Left cardiac atrium (tissue), 4 donors: ENCODE measurements around the gene COPS4. TPM values are rescaled to one million over a fixed set of nuclear protein-coding genes. Genes with fewer than 3 reads are reported as not detected.
"Not testable (repeated sequence)": the region's sequence is repeated elsewhere in the genome, so short reads cannot be mapped to it uniquely, and the experiment has no call there.

Experiments
- ATAC-seq, 2 donors: fragments of 200-7000 bp; cut with Tn5 transposase; one replicate each; pipeline ENCODE4 v1.9.1; 2020; ENCODE audit warnings: mild to moderate bottlenecking in 2 of 2, moderate library complexity in 2 of 2
- DNase-seq: peaks from one replicate; pipeline ENCODE4 v3.0.0-alpha.2; 2020
- intact Hi-C, 2 donors: fragments of 100-400 bp; cut with DNase I; formaldehyde crosslinking; loops; one replicate each; pipeline versions ENCODE4 v1.14.1 to v1.15.1; 2022 to 2023
- long read RNA-seq: library from polyadenylated mRNA; unstranded; transcript quantifications from one replicate; pipeline ENCODE4 v2.0.0, GENCODE V29; 2021
- total RNA-seq, 2 donors: library from RNA; stranded (reverse); fragmentation: NEBNext Ultra II Directional; extraction: Animal tissue kit (Norgen Biotek cat#: 25700); gene quantifications; one replicate each; pipeline ENCODE4 v1.2.1, GENCODE V29; 2021
- donor health status: DM: no; HTN: yes; CAD: no.
- donor health status: DM: no; HTN: yes; CAD: no; lungs with severe emphysema.
- donor health status: DM: yes; HTN: yes; CAD: no.
- donor health status: Dilated cardiomyopathy.

Gene COPS4
- total RNA-seq = 10 to 100 TPM; 43.4 to 46.9 TPM
- long read RNA-seq, transcript COPS4-209 (11 exons, 1,695 nt) = minor isoform, 10 of 150 reads
- long read RNA-seq, transcript COPS4-201 (10 exons, 1,744 nt) = major isoform, 135 of 150 reads
- long read RNA-seq, partial matches to known transcripts = 1 of 150 reads
- long read RNA-seq, other reads (novel, unspliced or antisense) = 3 of 150 reads

DNA sequence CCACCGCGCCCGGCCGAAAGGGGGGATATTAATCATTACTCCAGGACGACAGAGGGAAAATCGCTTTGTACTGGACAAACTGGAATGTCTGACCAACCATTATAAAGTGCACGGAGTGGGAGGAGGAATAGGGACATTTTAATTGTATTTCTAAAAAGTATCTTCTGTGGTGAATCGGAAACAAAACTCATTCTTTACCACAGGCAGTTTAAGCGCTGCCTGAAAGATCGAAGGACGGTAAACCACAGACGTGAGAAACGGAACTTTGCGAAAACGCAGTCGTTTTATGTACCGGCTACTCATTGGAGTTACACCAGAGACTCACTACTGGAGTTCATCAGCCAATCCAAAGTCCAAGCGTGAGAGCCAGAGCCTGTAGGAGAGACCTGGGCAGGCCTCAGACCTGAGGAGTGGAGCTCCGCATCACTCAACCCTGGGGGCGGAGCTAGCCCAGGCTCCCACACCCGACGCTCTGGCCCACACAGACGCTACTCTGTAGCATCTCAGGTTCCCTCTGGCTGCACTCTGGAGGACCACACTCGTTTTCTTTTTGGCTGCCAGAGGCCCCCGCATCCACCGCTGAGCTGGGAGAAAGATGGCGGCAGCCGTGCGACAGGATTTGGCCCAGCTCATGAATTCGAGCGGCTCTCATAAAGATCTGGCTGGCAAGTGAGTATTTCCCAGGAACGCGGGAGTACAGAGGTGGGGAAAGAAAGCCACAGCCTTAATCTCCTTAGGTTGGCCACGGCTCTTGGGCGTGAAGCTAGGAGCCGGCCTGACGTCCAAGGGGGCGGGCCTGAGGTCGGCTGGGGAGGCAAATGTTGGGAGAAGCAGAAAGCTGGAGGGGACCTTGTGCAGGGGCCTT lies at the start of gene COPS4:
COPS4 (plus strand) TSS at position 554 of the 865 bp plus-strand sequence; CDS start at position 596, 42 bp downstream.
- ATAC-seq (peak; percentile 100), DNase-seq (peak; percentile 98)
- intact Hi-C loops = loop anchor here in 1 of 2 donors (1.0 kb wide), 1 partner anchor 22 kb away; no protein-coding TSS in a partner anchor

DNA sequence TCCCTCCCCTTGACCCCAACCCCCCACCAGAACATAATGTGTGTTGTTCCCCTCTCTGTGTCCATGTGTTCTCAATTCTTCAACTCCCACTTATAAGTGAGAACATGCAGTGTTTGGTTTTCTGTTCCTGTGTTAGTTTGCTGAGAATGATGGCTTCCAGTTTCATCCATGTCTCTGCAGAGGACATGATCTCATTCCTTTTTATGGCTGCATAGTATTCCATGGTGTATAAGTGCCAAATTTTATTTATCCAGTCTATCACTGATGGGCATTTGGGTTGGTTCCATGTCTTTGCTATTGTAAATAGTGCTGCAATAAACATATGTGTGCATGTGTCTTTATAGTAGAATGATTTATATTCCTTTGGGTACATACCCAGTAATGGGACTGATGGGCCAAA lies 47.5 kb upstream of the COPS4 start:
- intact Hi-C loops, ATAC-seq: not testable (repeated sequence)

DNA sequence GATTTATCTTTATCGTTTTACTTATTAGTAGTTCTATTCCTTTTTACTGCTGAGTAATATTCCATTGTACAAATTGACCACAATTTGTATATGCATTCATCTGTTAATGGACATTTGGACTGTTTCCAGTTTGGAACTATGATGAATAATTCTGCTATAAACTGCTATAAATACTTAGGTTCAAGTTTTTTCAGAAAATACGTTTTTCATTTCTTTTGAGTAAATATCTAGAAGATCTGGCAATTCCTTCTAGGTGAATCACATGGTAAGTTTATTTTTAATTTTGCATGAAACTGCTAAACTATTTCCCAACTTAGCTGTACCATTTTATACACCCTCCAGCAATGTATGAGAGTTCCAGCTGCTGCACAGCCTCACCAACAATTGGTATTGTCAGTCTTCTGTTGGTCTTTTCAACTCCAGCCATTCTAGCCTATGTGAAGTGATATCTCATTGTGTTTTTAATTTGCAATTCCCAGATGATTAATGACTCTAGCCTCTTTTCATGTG lies 46.6 kb upstream of the COPS4 start:
- intact Hi-C loops = no loop called here
- DNase-seq (no peak), ATAC-seq (no peak)

More for the DNA sequence above, 47.5 kb upstream of the COPS4 start:
- DNase-seq = not testable (repeated sequence)

DNA sequence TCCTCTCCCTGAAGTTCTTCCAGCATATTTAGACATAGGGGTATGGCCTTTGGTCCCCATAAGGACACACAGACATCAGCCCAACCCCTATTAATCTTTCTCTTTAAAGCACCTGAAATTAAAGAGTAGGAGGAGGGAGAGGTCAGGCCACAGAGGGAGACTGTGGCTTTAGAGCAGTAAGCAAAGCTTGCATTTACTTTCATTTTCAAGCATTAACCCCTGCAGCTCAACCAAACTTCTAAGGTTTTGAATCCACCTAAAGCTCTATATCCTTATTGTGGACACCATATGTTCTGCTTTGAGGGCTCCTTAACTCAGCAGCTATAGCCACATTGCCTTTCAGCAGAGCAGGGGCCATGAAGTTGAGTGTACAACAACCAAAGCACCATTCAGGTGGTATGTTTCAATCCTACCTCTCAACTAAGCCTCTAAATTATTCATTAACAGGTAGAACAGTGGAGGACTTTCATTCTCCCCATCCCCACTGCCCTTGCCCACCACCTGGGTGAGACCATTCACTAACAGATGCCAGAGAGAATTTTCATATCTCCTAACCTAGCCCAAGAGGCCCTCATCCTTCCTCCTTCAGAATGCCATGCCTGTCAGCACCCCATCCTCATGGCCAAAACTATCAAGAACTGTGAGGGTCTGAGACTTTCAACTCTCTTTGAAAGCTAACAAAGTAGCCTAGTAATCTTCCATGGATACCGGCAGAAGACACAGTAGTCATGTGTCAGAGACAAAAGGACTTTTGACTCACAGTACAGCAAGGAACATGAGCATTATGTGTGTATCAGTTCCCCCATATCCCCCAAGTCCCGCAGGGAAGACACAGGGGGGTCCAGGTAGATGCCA lies 45.2 kb upstream of the COPS4 start:
- ATAC-seq = no peak
- intact Hi-C loops = no loop called here
- no peak for DNase-seq

DNA sequence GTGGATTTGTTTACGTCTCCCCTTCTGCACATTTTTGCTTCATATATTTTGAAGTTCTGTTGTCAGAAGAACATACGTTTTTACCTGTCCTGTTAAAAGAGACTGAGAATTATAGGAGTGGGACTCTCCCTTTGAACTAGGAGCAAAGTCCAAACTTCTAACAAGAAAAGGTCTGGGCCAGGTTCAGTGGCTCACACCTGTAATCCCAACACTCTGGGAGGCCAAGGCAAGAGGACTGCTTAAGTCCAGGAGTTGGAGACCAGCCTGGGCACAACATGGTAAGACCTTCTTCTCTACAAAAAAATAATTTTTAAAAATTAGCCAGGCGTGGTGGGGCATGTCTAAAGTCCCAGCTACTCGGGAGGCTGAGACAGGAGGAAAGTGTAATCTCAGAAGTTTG lies 40.1 kb upstream of the COPS4 start:
- DNase-seq (no peak), ATAC-seq (no peak)
- intact Hi-C loops = no loop called here

DNA sequence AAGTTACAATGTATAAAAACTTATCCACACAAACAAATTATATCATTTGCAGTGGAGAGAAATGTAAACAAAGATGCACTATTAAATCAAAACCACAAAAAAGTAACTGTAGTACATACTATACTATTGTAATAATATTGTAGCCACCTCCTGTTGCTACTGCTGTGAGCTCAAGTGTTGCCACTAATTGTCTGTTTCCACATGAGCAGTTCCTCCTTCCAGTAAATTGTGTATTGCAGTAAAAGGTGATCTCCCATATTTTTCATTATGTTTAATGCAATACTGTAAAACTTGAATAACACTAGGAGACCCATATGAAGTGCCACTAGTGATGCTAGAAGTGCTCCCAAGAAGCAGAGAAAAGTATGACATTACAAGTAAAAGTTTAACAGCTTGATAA lies 36.1 kb upstream of the COPS4 start:
- no peak for ATAC-seq
- intact Hi-C loops = no loop called here
- no peak for DNase-seq

DNA sequence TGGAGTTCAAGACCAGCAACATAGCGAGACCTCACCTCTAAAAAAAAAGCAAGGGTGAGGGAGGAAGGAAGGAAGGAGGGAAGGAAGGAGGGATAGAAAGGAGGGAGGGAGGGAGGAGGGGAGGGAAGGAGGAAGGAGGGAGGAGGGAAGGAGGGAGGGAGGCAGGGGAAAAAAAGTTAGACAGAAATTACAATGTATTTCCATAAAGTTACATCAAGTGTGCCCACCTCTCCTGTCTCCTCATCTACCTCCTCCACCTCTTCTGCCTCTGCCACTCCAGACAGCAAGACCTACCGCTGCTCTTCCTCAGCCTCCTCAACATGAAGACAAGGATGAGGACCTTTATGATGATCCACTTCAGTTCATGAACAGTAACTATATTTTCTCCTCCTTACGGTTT lies 32.7 kb upstream of the COPS4 start:
- ATAC-seq = no peak
- no peak for DNase-seq
- intact Hi-C loops = no loop called here

DNA sequence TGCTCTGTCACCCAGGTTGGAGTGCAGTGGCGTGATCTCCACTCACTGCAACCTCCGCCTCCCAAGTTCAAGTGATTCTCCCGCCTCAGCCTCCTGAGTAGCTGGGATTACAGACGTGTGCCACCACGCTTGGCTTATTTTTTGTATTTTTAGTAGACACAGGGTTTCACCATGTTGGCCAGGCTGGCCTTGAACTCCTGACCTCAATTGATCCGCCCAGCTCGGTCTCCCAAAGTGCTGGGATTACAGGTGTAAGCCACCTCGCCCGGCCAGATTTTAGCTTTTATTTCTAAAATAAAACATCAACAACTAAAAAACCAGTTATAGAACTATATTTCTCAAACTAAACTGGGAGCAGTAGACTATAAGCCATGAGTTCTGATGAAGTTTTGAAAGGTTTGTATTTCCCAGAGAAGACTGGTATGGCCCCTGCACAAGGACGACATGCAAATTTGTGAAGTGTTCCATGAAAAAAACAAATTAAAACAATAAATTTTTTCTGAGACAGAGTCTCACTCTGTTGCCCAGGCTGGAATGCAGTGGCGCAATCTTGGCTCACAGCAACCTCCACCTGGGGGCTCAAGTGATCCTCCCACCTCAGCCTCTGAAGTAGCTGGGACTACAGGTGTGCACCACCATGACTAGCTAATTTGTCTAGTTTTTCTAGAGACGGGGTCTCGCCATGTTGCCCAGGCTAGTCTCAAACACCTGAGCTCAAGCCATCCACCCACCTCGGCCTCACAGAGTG lies 31.8 kb upstream of the COPS4 start:
- intact Hi-C loops, DNase-seq, ATAC-seq: not testable (repeated sequence)

DNA sequence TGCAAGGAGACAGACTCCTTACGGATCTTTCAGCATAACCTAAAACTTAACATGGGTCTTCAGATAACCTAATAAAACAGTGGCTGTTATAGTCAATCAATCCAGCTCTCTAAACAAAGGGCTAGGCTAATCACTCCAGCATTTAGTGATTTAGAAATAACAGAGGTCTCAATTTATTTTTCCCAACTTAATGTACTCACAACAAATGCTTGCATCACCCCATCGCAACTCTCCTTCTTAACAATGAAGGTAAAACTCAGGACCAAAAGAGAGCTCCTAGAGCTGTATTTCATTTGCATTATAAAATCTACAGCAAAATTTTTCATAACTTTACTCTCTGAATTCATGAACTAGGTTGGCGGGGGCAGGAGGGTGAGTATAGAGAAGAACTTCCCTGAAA lies 25.5 kb upstream of the COPS4 start:
- DNase-seq (no peak), ATAC-seq (no peak)
- intact Hi-C loops = no loop called here

DNA sequence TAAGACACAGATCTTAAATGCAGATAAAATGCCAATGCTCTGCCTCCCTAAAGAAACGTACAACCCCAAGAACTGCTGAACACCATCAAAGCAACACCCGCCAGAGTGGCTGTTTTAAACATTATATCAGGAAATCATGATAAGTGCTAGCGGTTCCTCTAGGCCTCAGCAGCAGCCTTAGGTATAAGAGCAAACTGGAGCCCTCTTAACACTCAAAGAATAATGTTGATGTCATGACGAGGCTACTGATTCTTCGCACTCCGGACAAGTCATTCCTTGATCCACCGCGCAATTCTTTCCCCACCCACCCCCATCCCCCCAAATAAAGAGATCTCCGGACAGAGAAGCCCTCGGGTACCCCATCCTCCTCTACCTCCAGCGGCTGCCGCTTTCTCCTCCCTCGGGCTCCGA lies 24.9 kb upstream of the COPS4 start:
- DNase-seq (no peak), ATAC-seq (no peak)
- intact Hi-C loops = loop anchor here (5.0 to 10.0 kb wide), 2 partner anchors 105 to 108 kb away; partner anchors contain the start of gene THAP9 (in 2 of the 2)

DNA sequence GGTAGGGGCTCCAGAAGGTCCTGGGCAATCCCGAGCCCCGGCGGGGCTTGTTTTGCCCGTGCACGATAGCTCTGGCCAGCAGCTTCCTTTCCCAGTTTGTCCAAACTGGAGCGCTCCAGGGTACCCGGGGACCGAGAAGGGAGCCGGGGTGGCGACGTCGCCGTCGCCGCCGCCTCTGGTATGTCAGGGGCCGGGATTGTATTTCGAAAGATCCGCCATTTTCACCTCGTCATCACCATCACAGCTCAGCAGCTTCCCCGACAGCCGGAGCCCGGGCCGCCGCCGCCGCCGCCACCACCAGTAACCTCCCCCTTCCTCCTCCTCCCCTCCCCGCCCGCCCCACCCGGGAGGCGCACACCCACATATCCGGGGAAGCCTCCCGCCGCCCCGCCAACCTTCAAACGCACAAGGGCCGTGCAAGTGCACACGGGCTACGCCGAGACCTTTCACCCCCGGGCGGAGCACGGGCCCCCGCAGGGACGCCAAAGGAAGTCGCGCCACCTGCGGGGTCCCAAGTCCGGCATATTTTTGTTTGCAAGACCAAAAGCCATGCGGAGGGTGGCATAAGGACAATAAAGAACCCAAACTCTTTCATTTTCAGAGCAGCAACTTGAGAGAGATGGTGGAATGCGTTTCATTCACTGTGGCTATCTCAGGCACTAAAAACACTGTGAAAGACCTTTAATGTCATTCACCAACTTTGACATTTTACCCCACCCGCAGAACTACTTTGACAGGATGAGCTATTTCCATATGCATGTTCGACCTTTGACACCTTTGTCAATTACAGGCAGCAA lies 24.3 kb upstream of the COPS4 start, which contains the start of gene LIN54:
LIN54 (minus strand) TSS at position 302 of the 797 bp plus-strand sequence. CDS start 25,979 bp downstream, outside the sequence.
- DNase-seq (peak; percentile 87), ATAC-seq (peak; percentile 50 to 71)
- intact Hi-C loops = loop anchor here (5.0 to 10.0 kb wide), 2 partner anchors 106 to 108 kb away; partner anchors contain the start of gene THAP9 (in 2 of the 2)

DNA sequence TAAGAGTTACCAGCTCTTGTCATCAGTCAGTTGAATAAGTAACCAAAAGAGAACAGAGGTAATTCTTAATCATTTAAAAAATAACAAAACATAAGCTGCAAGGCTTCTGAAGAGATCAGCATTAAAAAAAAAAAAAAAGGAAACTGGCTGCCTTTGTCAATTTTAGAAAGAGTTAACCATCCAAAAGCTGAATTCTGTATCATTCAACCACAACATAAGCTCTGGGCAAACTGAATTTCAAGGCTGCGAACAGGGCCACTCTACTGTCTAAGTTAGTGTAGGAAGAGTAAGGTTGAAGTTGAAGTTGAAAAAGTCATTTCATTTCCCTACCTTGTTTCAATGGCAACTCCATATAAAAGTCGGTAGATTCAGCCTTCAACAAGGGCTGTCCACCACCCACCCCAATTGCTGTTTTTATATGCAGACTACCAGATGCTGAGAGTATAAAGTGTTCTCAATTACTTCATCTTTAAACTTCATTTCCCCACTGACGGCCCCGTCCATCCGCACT lies 23.2 kb upstream of the COPS4 start:
- DNase-seq (no peak), ATAC-seq (no peak)
- intact Hi-C loops = loop anchor here (5.0 to 10.0 kb wide), 2 partner anchors 107 to 109 kb away; partner anchors contain the start of gene THAP9 (in 2 of the 2)

DNA sequence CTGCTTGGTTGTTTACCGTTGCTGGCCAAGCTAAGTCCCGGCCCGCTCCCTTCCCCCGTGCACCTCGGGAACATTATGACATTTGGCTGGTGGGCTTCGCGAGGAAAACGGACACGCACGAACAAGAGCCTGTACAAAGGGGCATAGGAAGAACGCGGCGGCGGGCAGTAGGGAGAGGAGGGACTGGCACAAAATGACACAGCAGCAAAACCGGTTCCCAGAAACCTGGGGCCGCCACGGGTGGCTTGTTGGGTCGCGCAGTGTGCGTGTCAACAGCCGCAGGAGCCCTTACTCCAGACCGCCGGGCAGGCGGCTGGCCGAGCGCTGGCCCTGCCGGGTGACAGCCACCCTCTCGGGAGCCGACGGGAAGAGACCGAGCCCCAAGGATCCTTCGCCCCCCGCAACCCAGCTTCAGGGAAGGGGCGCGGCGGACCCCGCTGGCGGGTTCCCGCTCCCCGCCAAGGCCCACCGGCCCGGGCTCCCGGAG lies 22.7 kb upstream of the COPS4 start:
- ATAC-seq (peak; percentile 3 to 4), DNase-seq (peak; percentile 32)
- intact Hi-C loops = loop anchor here (5.0 to 10.0 kb wide), 2 partner anchors 107 to 110 kb away; partner anchors contain the start of gene THAP9 (in 2 of the 2)

DNA sequence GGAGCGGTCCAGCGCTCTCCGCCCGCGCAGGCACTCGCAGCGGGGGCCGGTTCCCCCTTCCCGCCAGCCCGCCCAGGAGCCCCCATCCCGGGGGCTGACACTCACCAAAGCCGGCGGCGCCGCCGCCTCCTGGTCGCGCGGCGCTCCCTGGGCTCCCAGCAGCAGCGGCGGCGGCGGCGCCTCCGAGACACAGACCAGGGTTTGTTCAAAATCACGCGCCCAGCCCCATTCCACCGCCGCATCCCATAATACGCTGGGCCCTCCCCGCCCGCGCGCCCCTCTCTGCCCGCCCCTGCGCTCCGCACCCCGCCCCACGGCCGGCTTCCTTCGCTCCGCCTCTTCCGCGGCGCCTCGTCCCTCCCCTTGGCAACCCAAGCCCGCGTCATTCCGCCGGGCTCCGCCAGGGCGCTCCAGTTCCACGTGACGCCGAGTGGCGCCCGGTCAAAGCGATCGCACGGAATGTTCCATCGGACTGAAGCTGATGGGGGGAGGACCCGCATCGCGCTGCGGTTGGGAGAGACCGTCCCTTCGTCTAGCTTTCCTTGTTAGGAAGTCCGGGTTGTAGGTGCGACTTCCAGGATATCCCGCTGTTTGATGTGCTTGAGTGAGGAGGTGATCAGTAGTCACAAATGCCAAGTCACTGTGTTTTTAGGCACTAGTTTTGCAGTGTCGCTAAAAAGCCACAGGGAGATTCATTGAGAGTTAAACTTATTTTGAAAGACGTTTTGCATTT lies 22.1 kb upstream of the COPS4 start:
- peak; percentile 98 to 99 for ATAC-seq
- intact Hi-C loops = loop anchor here (1.0 to 10.0 kb wide), 3 partner anchors 21 to 111 kb away; partner anchors contain the start of gene THAP9 (in 2 of the 2)

DNA sequence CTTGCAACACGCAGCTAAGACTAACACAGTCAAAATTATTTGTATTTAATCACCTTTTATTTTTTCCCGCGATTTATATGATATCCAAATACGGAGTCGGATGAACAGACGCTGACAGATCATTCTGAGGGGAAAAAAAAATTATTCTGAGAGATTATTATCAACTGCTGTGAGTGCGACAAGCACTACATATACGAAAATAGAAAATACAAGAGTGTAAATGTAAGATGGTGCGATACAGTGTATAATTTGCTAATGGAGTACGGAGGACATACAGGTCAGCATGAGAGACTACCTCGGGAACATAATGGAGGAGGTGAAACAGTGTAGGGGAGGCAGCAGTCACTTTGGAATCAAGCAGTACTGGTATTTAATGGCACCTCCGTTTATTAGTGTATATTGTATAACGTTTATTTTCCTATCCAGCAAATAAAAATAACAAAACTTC lies 21.5 kb upstream of the COPS4 start:
- DNase-seq (no peak), ATAC-seq (no peak)
- intact Hi-C loops = loop anchor here (1.0 to 10.0 kb wide), 3 partner anchors 21 to 111 kb away; partner anchors contain the start of gene THAP9 (in 2 of the 2)

More for the DNA sequence above, 22.1 kb upstream of the COPS4 start:
- peak; percentile 97 for DNase-seq

DNA sequence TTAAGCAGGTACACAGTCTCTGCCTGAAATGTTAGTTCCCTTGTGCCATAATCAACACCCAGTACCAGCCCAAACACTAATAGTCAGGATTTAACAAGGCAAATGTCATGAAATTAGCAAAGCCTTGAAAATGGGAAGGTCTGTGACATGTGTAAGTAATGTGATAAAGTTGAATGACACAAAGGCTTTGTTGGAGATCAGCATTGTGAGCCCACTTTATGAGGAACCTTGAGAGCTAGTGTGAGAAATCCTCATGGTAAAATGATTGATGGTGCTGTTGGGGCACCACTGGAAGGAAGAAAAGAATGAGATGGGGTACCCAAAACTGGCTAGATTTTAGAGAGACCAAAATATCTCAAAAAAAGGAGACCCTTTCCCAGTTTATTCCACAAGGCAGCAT lies 21.1 kb upstream of the COPS4 start:
- intact Hi-C loops = loop anchor here (1.0 to 10.0 kb wide), 3 partner anchors 20 to 112 kb away; partner anchors contain the start of gene THAP9 (in 2 of the 2)
- DNase-seq (no peak), ATAC-seq (no peak)
